H4 (cell line): ENCODE measurements around the gene MRPL18. TPM values are rescaled to one million over a fixed set of nuclear protein-coding genes. Genes with fewer than 3 reads are reported as not detected.
"Not testable (repeated sequence)": the region's sequence is repeated elsewhere in the genome, so short reads cannot be mapped to it uniquely, and the experiment has no call there.

Source experiments
- DNase-seq: peaks from one replicate; pipeline ENCODE4 v3.0.0-alpha.2; 2015; ENCODE audit warnings: low spot score
- total RNA-seq: library from RNA; depleted of rRNA; stranded (reverse); fragments of >200 nt; shearing (Covaris generic); gene quantifications from 2 replicates; pipeline ENCODE4 v1.2.3, GENCODE V29; 2014

MRPL18 gene
- total RNA-seq, 1 experiment from 2014 or later, result 107 TPM

DNA sequence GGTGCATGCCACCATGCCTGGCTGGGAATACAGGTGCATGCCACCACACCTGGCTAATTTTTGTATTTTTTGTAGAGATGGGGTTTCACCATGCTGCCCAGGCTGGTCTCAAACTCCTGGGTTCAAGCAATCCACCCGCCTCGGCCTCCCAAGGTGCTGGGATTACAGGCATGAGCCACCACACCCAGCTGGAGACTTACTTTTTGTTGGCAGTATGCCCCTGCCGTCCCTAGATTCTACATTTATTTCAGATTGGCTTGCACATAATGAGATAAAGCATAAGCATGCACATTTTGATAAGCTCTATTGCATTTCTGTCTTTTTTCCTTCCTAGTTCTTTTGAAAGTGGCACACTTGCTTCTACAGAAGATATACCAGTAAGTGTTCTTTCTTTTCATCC is 26.5 kb downstream of the MRPL18 start:
- not testable (repeated sequence) for DNase-seq

DNA sequence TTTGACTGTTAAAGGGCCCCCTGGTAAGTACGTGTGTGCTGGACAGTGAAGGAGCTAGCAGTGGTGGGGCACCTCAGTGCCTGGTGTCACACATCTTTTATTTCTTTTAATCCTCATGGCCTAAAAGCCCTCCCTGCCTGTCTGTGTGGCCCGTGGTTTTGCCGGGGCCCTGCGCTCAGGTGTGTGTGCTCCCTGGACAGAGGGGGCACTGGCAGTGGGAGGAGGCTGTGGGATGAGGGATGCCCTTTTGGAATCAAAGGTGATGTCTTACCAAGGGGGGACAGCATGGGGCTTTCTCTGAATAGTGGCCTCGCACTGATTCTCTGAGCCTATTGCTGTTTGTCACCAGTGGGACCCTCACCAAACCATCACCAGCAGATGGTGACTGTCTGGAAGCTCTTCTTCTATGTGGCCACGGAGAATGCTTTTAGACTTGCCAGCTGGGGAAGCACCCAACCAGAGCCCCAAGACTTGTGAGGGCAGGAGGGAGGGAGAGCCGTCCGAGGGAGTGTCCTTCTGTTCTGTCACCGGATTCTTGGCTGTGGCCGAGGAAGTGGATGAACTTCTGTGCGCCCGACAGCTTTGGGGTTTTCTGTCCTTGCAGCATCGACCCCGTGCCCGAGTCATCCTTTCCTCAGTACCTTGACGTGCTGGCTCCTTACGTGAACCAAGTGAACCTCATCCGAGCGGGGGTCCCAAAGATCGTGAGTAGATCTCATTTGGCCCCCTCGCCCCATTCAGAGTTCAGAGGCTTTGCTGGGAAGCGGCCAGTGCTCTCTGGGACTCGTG is 27.9 kb downstream of the MRPL18 start:
- no peak for DNase-seq

DNA sequence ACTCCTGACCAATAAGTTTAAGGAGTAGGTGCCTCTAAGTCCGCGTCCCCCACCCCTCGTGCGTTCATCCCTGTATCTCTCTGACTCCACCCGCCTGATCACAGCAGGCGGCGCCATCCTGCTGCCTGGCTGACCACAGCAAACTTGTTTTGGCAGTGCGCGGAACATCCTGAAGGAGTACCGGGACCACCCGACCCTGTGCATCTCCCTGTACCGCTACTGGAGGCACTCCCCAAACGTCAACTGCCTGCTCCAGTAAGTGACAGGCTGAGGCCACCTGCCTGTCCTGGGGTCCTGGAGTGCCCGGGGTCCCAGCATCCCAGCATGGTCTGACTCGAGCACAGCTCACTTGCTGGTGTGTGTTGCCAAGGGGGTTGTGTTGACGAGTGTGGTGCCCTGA is 28.8 kb downstream of the MRPL18 start:
- no peak for DNase-seq

DNA sequence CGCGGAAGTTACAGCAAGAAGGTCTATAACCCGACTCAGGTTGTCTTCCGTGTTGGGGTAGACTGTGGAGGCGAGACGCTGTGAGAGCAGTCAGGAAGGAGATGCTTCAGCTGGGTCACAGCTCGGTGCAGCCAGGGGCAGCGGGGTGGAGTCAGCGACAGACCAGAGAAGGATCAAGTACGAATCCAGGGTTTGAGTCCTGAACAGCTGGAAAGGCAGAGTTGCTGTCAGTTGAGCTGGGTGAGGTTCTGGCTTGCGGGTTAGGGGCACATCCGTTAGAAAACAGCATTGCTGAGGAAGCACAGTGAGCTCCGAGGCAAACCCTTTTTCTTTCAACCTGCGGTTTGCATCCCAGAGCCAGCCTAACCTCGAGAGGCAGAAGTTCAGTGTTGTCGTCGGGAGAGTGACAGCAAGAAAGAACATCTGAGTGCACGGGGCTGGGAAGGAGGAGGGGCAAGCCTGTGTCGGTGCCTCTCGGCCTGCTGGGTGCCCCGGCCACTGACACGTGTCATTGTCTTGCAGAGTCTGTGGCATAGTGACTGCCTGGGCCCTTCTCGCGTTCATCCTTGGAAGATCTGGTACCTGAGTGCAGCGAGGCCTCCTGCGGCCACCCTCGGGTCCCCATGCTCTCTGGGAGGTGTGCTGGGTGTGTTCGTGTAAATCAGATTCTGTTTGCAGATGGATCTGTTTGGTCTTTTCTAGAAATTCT is 29.8 kb downstream of the MRPL18 start:
- DNase-seq, result no peak

DNA sequence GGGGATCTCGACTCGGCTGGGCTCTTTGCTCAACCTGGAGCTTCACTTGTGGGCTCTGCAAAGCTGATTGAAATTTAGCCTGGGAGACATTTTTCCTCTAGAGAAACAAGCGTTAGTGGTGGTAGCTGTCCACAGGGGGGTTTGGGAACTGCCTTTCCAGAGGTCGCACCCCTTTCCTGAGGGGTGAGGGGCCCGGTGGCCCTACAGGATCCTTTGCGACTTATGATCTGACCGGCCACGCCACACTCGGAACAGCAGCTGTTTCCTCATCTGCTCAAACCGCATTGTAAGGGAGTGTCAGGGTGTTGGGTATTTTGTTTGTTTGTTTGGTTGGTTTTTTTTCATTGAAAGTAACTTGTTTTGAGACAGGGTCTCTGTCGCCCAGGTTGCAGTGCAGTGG is 30.9 kb downstream of the MRPL18 start:
- no peak for DNase-seq

DNA sequence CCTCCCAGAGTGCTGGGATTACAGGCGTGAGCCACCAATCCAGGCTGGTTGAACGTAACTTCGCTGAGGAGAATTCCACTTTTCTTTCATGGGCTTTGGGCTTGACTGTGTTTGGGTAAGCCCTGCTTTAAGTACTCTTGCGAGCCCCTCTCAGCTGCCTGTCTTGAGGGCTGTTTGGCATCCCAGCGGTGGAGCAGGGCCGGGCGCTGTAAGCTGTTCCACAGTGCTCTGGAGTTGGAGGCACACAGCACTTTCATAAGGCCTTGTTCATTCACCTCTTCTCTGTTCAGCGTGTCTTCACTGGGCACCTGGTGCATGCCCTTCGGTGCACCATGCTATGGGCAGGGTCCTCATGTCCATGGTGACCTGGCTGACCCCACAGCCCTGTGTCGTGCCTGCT is 31.5 kb downstream of the MRPL18 start:
- DNase-seq, result no peak

DNA sequence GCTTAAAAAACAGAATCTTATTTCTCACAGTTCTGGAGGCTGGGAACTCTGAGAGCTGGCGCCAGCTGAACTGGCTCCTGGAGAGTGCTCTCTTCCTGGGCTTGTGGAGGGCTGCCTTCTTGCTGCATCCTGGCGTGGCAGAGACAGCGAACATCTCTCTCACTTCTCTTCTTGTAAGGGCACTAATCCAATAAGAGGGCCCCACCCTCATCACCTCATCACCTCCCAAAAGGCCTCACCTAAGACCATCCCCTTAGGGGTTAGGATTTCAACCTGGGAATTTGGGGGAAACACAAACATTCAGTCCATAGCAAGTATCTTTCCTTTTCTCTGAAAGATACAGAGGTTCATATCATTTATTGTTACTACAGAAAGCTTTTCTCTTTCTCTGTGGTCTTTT is 33.7 kb downstream of the MRPL18 start:
- no peak for DNase-seq

DNA sequence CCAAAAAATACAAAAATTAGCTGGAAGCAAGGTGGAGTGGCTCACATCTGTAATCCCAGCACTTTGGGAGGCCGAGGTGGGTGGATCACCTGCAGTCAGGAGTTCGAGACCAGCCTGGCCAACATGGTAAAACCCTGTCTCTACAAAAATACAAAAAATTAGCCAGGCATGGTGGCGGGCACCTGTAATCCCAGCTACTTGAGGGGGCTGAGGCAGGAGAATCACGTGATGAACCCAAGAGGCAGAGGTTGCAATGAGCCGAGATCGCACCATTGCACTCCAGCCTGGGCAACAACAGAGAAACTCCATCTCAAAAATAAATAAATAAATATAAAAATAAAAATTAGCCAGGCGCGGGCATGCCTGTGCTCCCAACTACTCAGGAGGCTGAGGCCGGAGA is 34.4 kb downstream of the MRPL18 start:
- not testable (repeated sequence) for DNase-seq

DNA sequence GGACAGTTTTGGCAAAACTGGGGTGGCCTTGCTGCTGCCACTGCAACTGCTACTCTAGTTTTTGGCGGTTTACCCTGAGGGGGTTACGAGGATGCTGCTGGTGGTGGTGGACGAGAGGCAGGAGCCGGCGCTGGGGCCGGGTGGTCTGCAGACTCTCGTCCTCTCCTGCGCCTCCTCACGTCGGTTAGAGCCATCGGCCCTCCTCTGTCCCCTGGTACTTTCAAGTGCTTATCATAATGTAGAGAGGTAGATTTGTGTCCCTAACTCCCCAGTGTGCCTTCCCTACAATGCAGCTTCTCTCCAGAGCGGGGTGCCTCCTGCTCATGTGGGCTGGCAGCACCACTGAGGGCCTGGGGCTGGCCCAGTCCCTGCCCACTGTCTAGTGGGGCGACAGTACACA is 35.7 kb downstream of the MRPL18 start:
- DNase-seq, result no peak

DNA sequence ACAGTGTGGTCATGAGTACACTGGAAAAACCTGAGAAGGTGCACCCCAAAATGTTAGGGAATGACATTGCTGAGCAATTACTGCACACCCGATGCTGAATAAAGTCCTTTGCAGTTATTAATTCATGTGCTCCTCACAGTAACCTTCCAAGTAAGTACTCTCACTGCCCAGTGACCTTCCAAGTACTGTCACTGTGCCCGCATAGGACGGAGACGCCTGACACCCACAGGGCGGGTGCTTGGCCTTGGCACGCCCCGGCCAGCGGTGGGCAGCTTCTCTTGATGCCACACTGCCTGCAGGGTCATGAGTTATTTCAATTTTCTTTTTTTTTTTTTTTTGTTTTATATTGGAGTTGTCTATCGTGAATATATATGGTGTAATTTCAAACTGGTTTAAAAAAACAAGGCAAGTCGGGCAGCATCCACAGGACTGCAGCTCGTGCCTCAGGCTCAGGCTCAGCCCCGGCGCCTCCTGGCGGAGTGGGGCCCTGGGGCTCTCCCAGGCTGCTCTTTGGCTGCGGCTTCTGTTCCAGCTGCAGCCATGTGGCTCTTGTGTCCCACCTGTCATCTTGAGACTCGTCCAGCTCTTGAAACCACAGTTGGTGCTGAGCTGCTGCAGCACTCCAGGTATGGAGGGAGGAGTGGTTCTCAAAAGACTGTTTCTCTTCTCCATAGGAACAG is 36.8 kb downstream of the MRPL18 start:
- DNase-seq, result no peak

DNA sequence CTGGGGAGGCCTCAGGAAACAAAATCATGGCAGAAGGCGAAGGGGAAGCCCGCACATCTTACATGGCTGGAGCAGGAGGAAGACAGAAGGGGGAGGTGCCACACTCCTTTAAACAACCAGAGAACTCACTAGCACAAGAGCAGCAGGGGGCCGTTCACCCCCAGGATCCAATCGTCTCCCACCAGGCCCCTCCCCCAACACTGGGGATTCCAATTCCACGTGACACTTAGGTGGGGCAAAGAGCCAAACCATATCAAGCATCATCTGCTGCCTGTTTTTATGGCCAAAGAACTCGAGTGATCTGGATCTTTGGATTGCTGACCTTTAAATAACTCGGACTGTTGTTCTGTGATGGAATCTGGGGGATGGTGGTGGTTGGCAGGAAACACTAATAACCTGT is 37.8 kb downstream of the MRPL18 start:
- DNase-seq, result no peak

DNA sequence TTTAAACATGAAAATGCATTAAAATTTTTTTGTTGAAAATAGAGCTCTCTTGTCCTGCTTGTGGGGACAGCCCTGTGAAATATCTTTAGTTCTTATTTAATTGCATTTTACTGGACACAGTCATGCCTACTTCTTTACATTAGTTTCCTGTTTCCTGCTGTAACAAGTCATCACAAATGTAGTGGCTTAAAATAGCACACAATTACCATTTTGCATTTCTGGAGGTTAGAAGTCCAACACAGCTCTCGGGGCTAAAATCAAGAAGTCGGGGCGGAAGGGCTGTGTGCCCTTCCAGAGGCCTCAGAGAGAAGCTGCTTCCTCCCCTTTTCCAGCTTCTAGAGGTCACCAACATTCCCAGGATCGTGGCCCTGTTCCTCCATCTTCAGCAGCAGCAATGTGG is 39.3 kb downstream of the MRPL18 start:
- no peak for DNase-seq

DNA sequence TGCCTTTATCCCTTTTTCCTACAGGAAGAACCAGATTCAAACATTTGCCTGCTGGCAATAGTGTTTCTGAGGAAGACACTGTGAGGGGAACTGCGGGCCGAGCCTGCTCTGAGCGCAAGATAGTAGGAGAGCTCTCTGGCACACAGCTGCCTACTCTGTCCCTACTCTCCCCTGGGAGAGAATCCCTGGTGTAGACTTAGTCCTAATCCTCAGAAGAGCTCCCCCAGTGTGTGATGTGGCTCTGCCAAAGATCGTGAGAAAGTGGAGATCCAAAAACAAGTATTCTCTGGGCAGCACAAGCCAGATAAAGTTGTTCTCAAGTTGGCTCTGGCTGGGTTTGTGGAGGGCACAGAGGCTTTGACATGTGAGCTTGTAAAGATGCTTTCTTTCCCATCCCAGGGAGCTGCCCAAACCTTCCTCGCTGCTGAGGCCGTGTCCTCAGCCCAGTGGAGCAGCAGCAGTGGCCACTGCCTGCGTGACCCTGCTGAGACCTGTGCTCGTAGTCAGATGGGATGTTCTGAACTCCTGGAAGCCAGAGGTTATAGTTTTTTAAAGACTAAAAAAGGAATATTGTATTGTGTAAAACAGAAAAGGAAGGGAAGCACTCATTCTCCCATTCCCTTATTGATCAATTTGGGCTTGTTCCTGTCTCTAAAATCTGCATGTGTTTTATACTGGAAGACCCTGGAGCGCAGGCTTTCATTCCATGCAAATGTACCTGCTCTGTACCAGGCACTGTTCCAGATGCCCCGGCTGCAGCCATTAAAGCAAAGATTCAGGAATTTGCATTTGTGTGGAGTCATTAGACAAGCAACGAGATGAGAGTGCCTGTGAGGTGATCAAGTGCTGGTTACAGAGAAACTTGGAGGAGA is 40.5 kb downstream of the MRPL18 start:
- DNase-seq, result no peak

DNA sequence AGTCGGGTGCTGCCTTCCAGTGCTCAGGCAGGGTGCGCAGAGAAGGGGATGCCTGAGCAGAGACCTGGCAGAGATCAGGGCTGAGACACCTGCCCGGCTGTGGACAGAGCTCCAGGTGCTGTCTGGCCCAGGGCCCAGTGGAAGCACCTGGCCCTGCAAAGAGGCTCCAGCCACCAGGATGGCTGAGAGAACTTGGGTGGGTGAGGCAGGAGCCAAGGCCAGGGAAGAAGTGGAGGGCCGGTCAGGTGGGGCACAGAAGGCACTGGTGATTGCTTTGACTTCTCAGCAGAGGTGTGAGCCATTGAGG is 41.1 kb downstream of the MRPL18 start:
- DNase-seq, result no peak

DNA sequence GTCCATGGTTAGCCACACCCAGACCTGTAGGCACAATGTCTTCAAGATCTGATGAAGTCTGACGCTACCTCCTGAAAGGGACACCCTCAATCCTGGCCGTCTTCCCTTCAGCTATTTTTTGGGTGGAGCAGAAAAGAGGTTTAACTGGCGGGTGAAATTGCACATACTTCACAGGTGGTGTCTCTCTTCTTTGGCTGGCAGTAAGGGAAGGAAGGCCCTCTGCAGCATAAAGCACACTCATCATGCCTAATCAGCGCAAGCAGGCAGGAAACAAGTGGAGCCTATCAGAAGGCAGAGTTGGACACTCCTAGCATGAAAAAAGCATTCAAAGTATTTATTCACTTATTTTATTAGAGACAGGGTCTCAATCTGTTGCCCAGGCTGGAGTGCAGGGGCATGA is 42.7 kb downstream of the MRPL18 start:
- no peak for DNase-seq

DNA sequence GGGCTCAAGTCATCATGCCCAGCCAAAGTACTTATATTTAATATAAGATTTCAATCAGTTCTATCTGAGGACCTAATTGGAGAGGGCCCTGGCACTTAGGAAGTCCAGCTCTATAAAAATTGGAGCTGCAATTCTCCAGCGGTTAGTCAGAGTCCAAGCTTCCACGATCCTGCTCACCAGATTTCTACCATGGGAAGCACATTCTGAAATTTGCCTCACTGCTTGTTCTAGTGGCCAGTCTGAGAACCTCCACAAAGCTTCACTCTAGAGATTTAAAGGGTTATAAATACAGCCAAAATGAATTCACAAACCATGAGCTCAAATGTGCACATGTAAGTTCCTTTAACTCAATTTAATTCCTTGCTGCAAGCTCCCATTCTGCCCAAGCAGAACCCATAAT is 43.3 kb downstream of the MRPL18 start:
- no peak for DNase-seq

DNA sequence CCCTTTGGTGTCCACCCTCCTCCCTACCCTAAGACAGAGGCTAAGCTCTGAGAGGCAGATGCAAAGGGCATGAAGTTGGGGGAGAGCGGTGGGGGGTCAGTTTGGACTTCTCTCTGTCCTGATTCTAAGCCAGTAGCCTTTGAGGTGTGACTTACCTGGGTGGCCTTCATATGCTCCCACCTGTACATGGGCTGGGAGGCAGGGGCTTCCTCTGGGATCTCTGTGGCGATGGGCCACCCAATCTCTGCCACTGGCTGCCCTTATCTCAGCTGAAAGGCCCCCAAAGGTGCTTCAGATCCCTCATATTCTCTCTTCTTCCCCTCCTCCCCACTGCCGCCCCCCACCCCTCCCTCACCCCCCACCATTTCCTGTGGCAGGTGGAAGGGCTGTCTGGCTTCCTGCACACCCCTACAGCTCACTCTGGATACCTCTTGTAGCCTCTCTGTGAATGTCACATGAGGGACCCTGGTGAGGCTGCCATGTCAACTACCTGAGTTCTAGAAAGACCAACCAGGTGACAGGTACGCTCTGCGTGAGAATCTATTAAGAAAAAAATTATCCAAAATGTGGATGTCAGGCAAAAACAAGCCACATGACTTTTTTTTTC is 43.8 kb downstream of the MRPL18 start:
- DNase-seq, result no peak

DNA sequence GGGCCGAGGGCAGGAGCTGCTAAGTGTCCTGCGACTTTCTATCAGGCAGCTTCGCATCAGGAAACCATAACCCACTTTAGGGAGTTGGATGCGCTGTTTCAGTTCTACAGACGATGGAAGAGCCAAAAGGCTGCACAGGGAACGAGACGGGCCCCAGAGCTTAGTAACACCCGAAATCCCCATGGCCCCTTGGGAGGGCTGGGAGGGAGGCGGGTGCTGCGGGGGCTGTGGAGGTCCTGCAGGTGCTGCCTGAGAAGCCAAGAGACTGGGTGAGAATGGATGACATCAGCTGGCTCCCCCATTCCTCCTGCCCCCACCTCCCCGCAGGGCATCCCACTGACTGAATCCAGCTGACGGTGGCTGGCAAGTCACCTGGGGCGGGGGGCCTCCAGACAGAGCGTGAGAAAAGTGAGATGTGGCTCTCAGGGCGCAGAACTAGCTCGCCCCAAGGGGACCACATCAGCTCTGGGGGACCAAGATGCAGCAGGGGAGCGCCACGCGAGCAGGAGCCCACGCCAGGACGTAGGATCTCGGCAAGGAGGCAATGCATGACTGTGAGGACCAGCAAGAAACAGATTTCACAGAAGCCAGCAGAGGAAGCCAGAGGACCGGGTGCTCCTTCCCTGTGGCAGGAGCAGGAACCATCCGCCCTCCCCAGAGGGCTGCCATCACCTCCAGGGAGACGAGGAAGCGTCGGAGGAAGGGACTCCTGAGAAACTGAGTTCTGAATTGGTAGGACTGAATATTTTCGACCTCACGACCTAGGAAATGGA is 46.6 kb downstream of the MRPL18 start:
- no peak for DNase-seq

DNA sequence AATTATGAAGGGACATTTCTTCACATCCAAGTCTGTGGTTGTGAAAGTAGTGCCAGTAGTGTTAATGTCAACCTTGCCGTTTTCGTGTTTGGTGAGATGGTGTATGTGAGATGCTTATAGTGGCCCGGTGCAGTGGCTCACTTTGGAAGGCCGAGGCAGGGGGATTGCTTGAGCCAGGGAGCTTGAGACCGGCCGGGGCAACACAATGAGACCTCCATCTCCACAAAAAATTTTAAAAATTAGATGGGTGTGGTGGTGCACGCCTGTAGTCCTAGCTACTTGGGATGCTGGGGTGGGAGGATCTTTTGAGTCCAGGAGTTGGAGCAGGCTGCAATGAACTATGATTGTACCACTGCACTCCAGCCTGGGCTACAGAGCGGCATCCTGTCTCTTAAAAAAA is 47.2 kb downstream of the MRPL18 start:
- DNase-seq, result no peak

DNA sequence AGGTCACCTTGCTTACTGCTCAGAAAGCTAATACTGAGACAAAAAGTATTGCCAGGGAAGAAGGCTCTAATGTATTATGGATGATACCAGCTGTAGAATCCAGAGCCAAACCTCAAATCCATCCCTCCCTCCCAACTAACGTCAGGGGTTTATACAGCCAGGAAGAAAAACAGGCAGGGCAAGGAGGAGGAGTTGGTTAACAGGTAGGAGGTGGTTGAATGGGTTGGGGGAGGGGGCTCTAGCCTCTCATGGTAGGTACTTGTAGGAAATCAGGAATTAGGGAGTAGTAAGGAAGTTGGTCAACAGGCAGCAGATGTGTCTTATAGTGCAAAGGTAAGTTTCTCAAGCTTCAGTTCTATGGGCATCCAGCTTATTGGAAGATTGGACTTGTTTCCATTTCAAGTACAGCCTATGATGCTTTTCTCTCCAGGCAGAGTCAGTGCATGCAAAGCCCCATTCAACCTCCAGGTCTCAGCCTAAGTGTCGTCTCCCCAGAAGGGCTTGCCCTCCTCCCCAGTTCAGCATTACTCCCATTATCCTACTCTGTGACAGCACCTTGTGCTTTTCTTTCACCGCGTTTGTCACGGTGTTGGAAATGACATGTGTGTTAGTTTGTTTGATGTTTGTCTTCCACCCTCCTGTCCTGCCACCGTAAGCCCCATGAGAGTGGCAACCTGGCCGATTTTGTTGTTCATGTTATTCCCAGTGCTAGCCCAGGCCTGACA is 47.9 kb downstream of the MRPL18 start:
- DNase-seq, result no peak
